Measurements from ENCODE around the gene EBF3. TPM values are rescaled to one million over a fixed set of nuclear protein-coding genes. Genes with fewer than 3 reads are reported as not detected.

The EBF3 gene
- total RNA-seq, 1 donor from 2014 or later = 28.6 TPM

GRCh38 chr10:129929343-129930292, 34.5 kb downstream of the EBF3 start:
- peak; percentile 80 for DNase-seq (ENCODE audit: low spot score)

GRCh38 chr10:129927351-129928120, 36.5 kb downstream of the EBF3 start:
- DNase-seq (ENCODE audit: low spot score) = peak; percentile 47

GRCh38 chr10:129926066-129927055, 37.7 kb downstream of the EBF3 start:
- DNase-seq (ENCODE audit: low spot score) = peak; percentile 85

- peak; percentile 67 for DNase-seq (ENCODE audit: low spot score)
Observed at GRCh38 chr10:129924375-129925085, 39.5 kb downstream of the EBF3 start.

GRCh38 chr10:129922598-129923123, 41.4 kb downstream of the EBF3 start:
- DNase-seq (ENCODE audit: low spot score) = peak; percentile 39

- no peak for DNase-seq (ENCODE audit: low spot score)
Observed at GRCh38 chr10:129921801-129922597, 42.1 kb downstream of the EBF3 start.

- no peak for DNase-seq (ENCODE audit: low spot score)
Observed at GRCh38 chr10:129921065-129921670, 42.9 kb downstream of the EBF3 start.

- peak; percentile 60 for DNase-seq (ENCODE audit: low spot score)
Observed at GRCh38 chr10:129920187-129920586, 43.9 kb downstream of the EBF3 start.

GRCh38 chr10:129919358-129919757, 44.7 kb downstream of the EBF3 start:
- DNase-seq (ENCODE audit: low spot score) = no peak

- no peak for DNase-seq (ENCODE audit: low spot score)
Observed at GRCh38 chr10:129918836-129919235, 45.2 kb downstream of the EBF3 start.

- DNase-seq (ENCODE audit: low spot score) = no peak
Observed at GRCh38 chr10:129918401-129918800, 45.7 kb downstream of the EBF3 start.

- DNase-seq (ENCODE audit: low spot score) = no peak
Observed at GRCh38 chr10:129917936-129918335, 46.1 kb downstream of the EBF3 start.

- DNase-seq (ENCODE audit: low spot score) = no peak
Observed at GRCh38 chr10:129916506-129916995, 47.5 kb downstream of the EBF3 start.

GRCh38 chr10:129915526-129916378, 48.3 kb downstream of the EBF3 start:
- DNase-seq (ENCODE audit: low spot score) = peak; percentile 83

- peak; percentile 69 for DNase-seq (ENCODE audit: low spot score)
Observed at GRCh38 chr10:129914960-129915359, 49.1 kb downstream of the EBF3 start.

GRCh38 chr10:129914153-129914855, 49.8 kb downstream of the EBF3 start:
- peak; percentile 83 for DNase-seq (ENCODE audit: low spot score)
